ENCODE measurements around the gene RANBP3L.
"Not testable (repeated sequence)": the region's sequence is repeated elsewhere in the genome, so short reads cannot be mapped to it uniquely, and the experiment has no call there.

The RANBP3L gene

DNA sequence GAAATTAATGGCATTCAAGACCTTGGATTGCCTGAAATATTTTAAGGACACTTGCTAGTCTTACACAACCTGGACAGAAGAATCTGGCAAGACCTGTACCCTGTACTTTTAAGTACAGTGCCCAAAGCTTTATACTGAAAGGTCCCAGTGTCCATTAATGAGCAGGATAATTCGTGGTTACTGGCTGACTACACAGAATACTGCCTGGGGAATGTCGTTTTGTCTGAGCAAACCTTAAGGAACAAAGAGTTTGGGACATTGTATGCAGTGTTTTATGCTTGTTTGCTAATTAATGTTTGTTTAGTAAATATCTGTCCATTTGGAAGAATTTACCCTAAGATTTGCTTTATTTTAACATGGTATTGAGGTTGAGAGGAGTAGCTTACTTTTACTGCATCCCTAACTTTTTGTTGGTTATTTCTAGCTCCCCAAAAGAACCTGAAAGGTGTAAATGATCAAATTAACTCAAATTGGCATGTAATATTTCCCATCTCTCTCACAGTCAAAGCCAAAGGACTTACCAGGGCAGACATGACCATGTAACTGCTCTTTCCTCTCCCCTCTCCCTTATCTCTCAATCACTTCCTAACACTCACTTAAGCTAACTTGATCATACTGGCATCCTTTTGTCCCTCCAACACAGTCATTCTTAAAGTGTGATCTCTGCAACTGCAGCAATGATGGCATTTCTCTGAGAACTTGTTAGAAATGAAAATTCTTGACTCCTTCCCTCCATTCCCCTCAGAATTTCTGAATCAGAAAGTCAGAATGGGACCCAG is 15.7 kb downstream of the RANBP3L start:
- DNase-seq = no peak

DNA sequence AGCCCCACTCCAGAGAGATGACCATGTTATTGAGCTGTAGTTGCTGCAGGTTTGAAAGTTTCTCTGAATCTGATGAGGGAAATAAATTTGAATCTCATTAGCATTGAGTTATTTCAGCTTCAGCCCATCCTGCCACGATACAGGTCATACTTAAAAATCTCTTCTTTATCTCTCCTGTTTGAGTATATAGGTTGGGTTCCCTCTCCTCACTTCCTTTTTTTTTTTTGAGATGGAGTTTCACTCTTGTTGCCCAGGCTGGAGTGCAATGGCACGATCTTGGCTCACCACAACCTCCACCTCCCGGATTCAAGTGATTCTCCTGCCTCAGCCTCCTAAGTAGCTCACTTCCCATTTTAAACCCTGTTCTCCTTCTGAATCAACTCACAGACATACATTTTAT is 17.9 kb downstream of the RANBP3L start:
- DNase-seq = not testable (repeated sequence)

DNA sequence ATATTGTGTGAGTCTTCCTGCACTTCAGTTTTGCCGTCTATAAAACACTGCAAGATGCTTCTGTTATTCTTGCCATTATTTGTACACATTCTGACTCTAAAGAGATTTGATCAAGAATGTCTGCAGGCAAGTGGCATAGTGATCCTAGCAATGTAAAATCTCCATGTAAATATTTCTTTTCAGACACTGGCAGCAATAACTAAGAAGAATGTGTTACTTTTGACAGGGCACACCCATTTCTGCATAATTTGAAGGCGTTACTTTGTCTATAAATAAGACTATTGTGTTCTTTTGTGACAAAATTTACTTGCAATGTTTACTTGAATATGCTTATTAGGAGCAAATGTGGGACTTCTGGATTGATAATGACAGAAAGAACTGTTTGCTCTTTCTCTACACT is 20.1 kb downstream of the RANBP3L start:
- no peak for DNase-seq

- no peak for DNase-seq
Measured at GRCh38 chr5:36279054-36279698, 22.5 kb downstream of the RANBP3L start.

DNA sequence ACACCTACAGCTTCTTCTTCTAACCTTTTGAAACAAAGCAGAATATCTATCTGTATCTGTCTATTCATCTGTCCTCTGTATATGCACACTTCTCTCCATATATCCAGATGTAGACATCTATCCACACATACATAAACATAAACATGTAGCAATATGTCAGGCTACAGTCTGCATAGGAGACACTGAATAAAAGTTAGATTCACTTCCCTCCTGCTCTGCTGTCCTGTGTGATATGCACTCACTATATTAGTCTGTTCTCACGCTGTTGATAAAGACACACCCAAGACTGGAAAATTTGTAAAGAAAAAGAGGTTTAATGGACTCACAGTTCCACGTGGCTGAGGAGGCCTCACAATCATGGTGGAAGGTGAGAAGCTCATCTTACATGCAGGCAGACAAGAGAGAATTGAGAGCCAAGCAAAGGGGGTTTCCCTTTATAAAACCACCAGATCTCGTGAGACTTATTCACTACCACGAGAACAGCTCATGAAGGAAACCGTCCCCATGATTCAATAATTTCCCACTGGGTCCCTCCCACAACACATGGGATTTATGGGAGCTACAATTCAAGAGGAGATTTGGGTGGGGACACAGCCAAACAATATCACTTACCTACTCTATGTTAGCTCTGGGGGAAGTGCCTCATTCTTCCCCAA is 24.1 kb downstream of the RANBP3L start:
- no peak for DNase-seq

DNA sequence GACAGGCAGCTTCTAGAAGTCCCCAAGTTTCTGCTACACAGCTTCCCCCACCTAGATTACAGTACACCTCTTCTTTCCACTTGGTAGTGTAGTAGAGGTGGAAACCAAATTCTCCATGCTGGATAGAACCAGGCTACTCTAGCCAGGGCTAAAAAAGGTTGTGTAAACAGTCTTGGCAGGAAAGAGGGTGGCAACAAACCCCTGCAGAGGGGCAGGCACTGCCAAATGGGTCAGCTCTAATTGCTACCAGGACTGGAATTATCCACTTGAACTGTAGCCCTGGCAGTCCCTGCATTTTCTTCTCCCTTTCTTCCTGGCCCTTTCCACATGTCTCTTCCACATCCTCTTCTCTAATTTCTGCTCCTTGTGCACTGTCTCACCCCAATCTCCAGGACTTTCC is 24.8 kb downstream of the RANBP3L start:
- DNase-seq = no peak

- no peak for DNase-seq
Measured at GRCh38 chr5:36273809-36274526, 27.7 kb downstream of the RANBP3L start.

GRCh38 chr5:36272136-36272690 is 29.5 kb downstream of the RANBP3L start:
- no peak for DNase-seq

DNA sequence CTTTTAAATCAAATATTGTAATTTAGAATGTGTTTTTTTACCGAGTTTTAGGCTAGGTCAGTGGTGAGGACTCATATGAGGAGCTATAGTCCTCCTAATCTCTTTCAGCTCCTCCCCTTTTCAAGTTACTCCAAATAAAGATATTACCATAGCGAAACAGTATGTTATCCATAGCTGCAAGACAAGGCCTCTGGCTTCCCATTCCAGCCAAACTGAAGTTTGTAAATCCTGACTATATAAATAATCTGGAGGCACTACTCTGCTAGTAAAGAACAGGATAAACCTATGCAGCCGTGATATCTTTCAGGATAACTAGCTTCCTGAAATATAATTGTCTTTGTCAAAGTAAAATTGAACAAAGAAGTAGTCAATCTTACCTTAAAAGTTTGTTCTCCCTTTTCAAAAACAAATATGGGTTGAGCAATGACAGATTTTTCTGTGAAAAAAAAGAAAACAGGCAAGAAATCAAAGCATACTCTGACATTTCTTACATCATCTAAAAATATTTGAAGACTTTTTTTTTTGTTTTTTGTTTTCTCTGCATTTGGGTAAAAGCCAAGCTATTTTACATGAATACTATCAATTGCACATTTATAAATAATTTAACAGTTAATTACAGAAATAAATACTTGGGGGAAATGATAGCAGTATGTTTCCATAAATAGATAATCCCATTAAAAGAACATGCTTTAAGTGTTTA is 30.7 kb downstream of the RANBP3L start:
- DNase-seq = no peak

DNA sequence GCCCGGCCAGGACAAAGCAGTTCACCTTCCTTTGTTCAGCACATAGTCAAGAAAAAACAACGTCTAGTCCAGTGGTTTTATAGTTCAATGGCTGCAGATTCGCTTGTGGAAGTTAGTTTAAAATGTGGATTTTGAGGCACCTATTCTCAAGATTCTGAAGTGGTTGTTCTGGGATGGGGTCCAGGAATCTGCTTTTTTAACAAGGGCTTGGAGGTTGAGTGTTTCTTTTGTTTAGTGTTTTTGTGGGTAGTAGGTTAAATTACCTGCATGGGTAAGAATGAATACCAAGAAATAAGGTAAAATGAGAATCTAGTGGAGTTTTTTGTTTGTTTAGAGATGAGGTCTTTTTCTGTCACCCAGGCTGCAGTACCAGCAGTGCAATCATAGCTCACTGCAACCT is 31.5 kb downstream of the RANBP3L start:
- DNase-seq = no peak

DNA sequence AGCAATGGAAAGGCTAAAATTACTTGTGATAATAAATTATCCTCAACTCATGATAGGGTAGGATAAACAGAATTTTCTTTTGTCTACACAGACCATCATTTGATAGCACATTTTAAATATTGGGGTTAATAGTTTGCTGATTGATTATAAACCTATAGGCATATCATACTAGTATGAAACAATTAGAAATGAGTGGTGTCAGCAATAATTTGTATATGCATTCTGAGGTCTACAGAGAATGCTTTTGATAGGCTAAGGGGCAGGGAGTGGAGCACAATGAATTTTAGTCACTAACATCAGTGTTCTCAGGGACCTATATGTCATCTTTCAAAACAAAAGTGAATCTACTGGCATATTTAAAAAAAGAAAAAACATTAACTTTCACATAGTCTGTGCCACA is 32.2 kb downstream of the RANBP3L start:
- DNase-seq = no peak

DNA sequence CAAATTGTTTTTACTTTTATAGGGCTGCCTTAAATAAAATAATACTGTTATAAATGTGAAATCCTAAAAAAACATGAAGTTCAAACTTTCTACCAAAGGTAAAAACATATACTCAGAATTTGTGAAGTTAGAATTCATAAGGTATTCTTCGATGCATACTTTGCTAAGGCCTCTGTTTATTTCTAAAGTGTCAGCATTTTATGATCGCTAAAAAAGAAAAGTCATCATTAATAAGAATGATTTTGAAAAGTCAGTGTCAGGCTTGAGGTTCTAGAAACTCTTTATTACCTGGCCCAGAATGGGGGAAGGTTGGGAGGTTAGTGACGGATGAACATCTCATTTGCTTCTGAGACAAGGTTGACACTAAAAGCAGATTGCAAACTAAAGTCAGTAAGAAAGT is 33.8 kb downstream of the RANBP3L start:
- no peak for DNase-seq

DNA sequence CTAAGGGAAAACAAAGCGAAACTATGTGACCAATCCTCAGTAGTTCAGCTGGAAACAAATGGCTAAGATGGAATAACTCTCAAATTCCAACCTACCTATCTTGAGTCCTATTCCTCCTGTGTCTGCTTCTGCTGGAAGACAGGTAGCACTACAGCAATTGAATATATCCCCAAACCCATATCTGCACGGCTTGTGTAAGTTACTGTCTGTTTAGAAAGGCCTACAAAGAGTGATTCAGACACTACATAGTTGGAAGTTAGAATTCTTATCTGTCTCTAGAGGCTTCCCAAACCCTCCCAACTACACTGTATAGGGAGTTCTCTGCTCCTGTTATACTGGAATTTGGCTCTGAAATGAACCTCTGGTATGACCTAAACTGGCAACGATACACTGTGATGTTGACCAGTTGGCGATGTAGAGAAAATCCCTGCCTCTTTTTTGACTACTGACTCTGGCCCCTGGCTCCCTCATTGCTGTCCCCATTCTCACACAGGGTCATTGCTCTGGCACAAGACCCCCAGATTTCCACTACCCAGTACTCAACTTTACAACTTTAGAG is 37.4 kb downstream of the RANBP3L start:
- no peak for DNase-seq

DNA sequence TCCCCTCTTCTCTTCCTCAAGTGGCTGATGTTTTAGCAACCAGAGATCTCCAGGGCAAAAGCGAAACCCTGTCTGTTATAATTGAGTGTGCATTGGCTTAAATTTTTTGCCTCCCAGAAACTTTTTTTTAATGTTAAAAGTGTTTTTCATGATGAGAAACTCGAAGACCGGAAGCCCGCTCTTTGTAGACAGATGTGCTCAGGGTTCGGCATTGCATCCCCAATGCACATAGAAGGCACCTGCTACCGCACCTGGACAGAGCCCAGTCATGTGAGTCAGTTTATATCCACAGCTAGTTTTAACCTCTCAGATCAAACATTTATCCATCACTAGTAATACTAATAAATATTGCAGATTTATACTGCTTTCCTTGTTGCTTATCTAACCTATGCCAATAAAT is 40.5 kb downstream of the RANBP3L start:
- no peak for DNase-seq

- no peak for DNase-seq
Measured at GRCh38 chr5:36253575-36253974, 48.1 kb downstream of the RANBP3L start.

DNA sequence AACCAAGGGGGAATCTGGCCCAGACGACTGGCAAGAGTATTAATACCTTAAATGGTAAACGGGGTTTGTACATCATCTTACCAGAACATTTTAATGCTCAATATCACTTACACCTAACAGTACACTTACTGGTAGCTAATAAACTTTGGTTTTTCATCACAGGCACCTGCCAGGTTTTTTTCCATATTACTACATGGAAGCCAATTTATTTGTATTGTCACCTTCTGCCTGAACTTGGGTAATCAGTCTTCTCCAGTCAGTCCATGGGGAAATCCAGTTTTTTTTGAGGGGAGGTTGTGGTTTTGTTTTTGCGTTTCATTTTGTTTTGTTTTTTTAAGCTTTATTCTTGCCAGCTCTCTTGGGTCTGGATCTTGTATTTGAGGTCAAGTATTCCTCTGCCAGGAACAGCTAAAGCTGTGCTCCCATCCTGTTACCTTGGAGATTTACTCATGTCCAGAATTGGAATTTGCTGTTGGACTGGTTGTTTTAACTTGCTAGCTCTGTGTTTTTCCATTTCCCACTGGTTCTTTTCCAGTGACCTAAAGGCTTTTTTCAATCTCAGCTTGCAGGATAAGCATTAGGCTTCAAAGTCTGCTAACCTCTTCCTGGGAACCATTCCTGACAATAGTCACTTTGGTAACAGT is 48.9 kb downstream of the RANBP3L start:
- DNase-seq = no peak

DNA sequence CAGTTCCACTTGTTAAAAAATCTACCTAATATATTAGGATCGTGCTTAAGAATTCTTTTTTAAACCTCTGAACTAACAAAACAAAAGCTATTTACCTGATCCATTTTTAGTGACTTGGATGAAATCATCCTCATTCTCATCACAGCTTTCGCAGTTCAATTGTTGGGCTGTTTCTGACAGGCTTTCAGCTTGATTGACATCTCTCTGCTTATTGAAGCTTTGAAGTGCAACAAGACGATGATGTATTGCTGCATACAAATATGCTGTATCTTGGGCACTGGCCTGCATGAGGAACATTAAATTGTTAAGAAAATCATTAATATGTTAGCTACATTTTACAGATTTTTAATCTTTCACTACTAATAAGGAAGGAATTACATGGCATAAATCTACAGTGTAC is 50.5 kb downstream of the RANBP3L start:
- DNase-seq = no peak

DNA sequence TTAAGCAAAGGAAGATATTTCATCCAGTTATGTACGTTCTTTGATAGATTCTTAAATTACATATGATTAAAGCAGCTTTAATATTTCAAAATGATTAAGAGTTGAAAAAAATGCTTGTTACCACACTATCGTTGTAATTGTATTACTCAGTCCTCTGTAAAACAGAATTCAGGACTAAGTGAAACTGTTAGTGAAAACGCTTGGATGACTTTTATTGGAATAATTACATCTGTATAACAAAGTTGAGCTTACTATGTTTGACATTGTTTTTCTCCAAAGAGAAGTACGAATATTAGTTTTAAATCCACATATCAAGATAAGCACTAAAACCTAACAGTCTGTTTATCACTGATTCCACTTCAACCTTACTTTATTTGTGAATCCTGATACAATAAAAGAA is 51.3 kb downstream of the RANBP3L start:
- DNase-seq = no peak

GRCh38 chr5:36246036-36246800 is 55.5 kb downstream of the RANBP3L start:
- DNase-seq = no peak

DNA sequence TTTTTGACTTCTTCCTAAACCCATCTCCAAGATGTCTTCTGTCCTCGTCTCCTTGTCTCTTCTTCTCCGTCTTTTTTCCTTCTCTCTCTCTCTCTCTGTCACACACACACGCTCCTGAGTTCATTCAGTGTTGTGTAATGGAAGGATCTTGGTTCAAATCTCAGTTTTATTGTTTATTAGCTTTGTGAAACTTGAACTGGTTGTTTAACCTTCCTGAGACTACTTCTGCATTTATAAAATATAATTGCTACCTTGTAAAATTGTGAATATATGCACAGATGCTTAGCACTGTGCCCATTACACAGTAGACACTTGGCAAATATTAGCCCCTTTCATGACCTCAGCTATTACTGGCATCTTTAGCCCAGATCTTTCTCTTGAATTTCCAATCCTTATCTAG is 57.6 kb downstream of the RANBP3L start:
- DNase-seq = no peak

DNA sequence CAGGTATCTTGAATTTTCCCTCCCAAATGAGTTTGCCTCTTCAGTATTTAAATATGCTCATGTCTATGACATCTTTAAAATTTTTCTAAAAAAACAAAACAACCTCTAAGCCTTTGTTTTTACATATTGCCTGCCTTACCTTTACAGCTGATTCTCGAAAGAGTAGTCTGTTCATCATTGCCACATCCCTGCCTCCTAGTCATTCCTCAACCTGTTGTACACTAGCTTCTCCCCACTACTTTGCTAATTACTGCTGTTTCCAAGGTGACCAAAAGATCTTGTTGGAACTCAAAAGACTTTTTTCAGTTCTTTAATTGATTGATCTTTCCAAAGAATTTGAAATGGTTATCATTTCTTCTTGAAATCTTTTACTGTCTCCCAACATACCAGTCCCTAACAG is 58.0 kb downstream of the RANBP3L start:
- DNase-seq = no peak
